Breast epithelium (tissue), 3 donors: Measurements from ENCODE around the gene ANKRD17.

Experiments
- CTCF ChIP-seq, 3 donors: fragments of 450-650 bp; IDR thresholded peaks; one replicate each; pipeline ENCODE4 v1.5.1; 2016 to 2017; ENCODE audit warnings: antibody characterized with exemption in 3 of 3, mild to moderate bottlenecking in 3 of 3, moderate library complexity in 3 of 3
- POLR2A ChIP-seq: fragments of 450-650 bp; IDR thresholded peaks from one replicate; pipeline ENCODE4 v1.6.1; 2016; ENCODE audit warnings: antibody characterized with exemption, mild to moderate bottlenecking, moderate library complexity

GRCh38 chr4:73178389-73178788, 80.2 kb downstream of the ANKRD17 start:
- TF ChIP-seq CTCF (IDR thresholded peaks at IDR 0.05): no peak
- no peak for TF ChIP-seq POLR2A
